Motor neuron (in vitro differentiated cells): ENCODE data around the gene SS18L1. TPM values are rescaled to one million over a fixed set of nuclear protein-coding genes. Genes with fewer than 3 reads are reported as not detected.
"Not testable (repeated sequence)": the region's sequence is repeated elsewhere in the genome, so short reads cannot be mapped to it uniquely, and the experiment has no call there.

Experiments
- ATAC-seq, 8 experiments: fragments of 200-7000 bp; cut with Tn5 transposase; replicated peaks in 6 of 8; 2 replicates each; pipeline ENCODE4 v1.8.0; 2021; ENCODE audit warnings: mild to moderate bottlenecking in 8 of 8, moderate library complexity in 8 of 8
- H3K27ac ChIP-seq, 2 donors: fragments of 250-450 bp; sonication (Bioruptor Pico); 2 replicates each; pipeline ENCODE4 v1.9.0; 2021; ENCODE audit warnings: antibody characterized with exemption in 2 of 2, mild to moderate bottlenecking in 2 of 2, moderate library complexity in 1 of 2
- H3K4me1 ChIP-seq, 2 donors: fragments of 250-450 bp; sonication (Bioruptor Pico); replicated peaks in 1 of 2; 2 replicates each; pipeline ENCODE4 v1.6.1; 2021; ENCODE audit warnings: antibody characterized with exemption in 2 of 2, mild to moderate bottlenecking in 2 of 2, moderate library complexity in 1 of 2
- H3K4me3 ChIP-seq, 5 donors: fragments of 250-450 bp; sonication (Bioruptor Pico); 2 replicates each; pipeline ENCODE4 v1.9.0; 2021; ENCODE audit warnings: antibody characterized with exemption in 5 of 5, mild to moderate bottlenecking in 5 of 5, moderate library complexity in 4 of 5
- WGBS, 10 experiments: fragments of 450-650 bp; shearing (Covaris generic); methylation state at CpG; one replicate each; pipeline ENCODE4 v1.0.0; 2022; 5-methylcytosine and 5-hydroxymethylcytosine counted together
- in situ Hi-C, 9 experiments: fragments of 400-800 bp; cut with MboI; loops; one replicate each; pipeline ENCODE4 v1.15.0; 2021; ENCODE audit warnings: low sequenced_read_pairs in 9 of 9, low pct_unique_long_range_greater_than_20kb in 2 of 9; ENCODE audit not compliant: unreplicated experiment in 9 of 9
- total RNA-seq, 8 experiments: library from RNA; unstranded; fragments of 300-600 nt; gene quantifications; 2 replicates each; pipeline versions ENCODE4 v1.2.3 to v1.2.4, GENCODE V29; 2022

Gene SS18L1
- total RNA-seq, 8 experiments from 2014 or later: 9.5 to 32.0 (median 29.5) TPM

- peak overlapping the region; percentile 82 to 98 (median 97) for H3K4me3 ChIP-seq
- H3K4me1 ChIP-seq: peaks cover 17 to 19% of the 10 kb centered on the region in 2 donors
- in situ Hi-C loops: loop anchor here in 5 of 9 experiments (25.0 kb wide), 1 partner anchor 132 kb away; no protein-coding TSS in a partner anchor
- WGBS, 10 experiments: 0 to 12% (median 3%) methylated on average over 2 to 14 of the region's 104 CpGs; no CpG with 5 or more reads in 1 of the 10 experiments
- H3K27ac ChIP-seq: peak overlapping the region; percentile 100
- ATAC-seq: peak; percentile 9 to 39 (median 14)
These were observed 622 bp downstream of the SS18L1 start for GRCh38 chr20:62143957-62144825.

DNA sequence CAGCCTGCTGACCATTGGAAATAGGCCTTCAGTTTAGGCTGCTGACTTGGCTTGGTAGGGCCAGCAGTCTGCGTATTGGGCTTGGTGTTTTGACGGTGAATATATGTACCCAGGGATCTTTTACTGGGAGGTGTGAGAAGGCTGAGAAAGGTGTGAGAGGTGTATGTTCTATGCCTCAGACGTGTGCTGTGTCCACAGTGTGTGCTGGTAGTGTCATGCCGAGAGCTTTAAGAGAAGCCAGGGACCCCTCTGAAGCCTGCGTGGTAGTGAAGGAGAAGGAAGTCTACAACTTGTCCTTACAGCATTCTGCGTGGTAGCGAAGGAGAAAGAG is 2.1 kb downstream of the SS18L1 start:
- Histone ChIP-seq H3K4me1 (peaks cover 17 to 19% of the 10 kb centered on the region in 2 donors), H3K27ac (no peak overlapping the region), H3K4me3 (peak overlapping the region in 1 of 5 donors; percentile 82)
- ATAC-seq: no peak
- in situ Hi-C loops: loop anchor here in 5 of 9 experiments (25.0 kb wide), 1 partner anchor 133 kb away; no protein-coding TSS in a partner anchor
- WGBS, 10 experiments: 80 to 100% (median 100%) methylated on average over 1 to 4 of the region's 7 CpGs; no CpG with 5 or more reads in 6 of the 10 experiments

- peaks cover 15 to 16% of the 10 kb centered on the region in 2 donors for H3K4me1 ChIP-seq
- 92 to 100% (median 97%) methylated on average over 3 to 13 of the region's 22 CpGs; no CpG with 5 or more reads in 3 of the 10 experiments for WGBS, 10 experiments
- no peak overlapping the region for H3K4me3 ChIP-seq
- no peak overlapping the region for H3K27ac ChIP-seq
- no peak for ATAC-seq
- in situ Hi-C loops: loop anchor here in 5 of 9 experiments (25.0 kb wide), 1 partner anchor 134 kb away; no protein-coding TSS in a partner anchor
These were observed 2.6 kb downstream of the SS18L1 start for GRCh38 chr20:62146019-62146755.

DNA sequence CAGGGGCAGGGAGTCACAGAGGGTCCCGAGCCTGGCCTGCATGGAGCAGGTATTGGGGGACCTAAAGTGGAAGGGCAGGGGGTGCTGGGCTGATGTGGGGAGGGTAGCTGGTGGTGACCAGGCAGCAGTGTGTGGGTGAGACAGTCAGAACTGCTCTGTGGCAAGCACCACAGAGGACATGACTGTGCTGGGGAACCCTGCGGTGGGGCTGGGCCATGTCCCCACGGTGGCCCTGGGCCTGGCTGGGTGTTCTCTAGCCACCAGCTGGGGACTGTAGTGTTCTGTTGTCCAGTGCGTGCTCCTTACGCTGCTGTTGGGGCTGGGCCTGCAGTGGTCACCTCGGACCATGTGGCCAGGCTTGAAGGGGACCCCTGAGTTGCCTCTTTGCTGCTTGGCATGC is 3.6 kb downstream of the SS18L1 start:
- no peak for ATAC-seq
- H3K27ac ChIP-seq: no peak overlapping the region
- in situ Hi-C loops: loop anchor here in 5 of 9 experiments (25.0 kb wide), 1 partner anchor 135 kb away; no protein-coding TSS in a partner anchor
- WGBS, 10 experiments: 60 to 100% (median 80%) methylated on average over 1 to 2 of the region's 6 CpGs; no CpG with 5 or more reads in 7 of the 10 experiments
- H3K4me3 ChIP-seq: no peak overlapping the region
- peaks cover 8 to 11% of the 10 kb centered on the region in 2 donors for H3K4me1 ChIP-seq

- WGBS, 10 experiments: 100% methylated on average over 2 of the region's 9 CpGs; no CpG with 5 or more reads in 9 of the 10 experiments
- ATAC-seq: no peak
These were observed 4.0 kb downstream of the SS18L1 start for GRCh38 chr20:62147528-62147927.

GRCh38 chr20:62148383-62148782 is 4.8 kb downstream of the SS18L1 start:
- H3K4me1 ChIP-seq: peaks cover 8 to 11% of the 10 kb centered on the region in 2 donors
- H3K4me3 ChIP-seq, ATAC-seq, H3K27ac ChIP-seq: not testable (repeated sequence)
- in situ Hi-C loops: loop anchor here in 5 of 9 experiments (25.0 kb wide), 1 partner anchor 136 kb away; no protein-coding TSS in a partner anchor
- WGBS, 10 experiments: 80% methylated on average over 1 of the region's 10 CpGs; no CpG with 5 or more reads in 9 of the 10 experiments

More at GRCh38 chr20:62147528-62147927, 4.0 kb downstream of the SS18L1 start:
- in situ Hi-C loops: loop anchor here in 5 of 9 experiments (25.0 kb wide), 1 partner anchor 135 kb away; no protein-coding TSS in a partner anchor
- Histone ChIP-seq H3K4me3 (no peak overlapping the region), H3K4me1 (peaks cover 8 to 11% of the 10 kb centered on the region in 2 donors), H3K27ac (no peak overlapping the region)

DNA sequence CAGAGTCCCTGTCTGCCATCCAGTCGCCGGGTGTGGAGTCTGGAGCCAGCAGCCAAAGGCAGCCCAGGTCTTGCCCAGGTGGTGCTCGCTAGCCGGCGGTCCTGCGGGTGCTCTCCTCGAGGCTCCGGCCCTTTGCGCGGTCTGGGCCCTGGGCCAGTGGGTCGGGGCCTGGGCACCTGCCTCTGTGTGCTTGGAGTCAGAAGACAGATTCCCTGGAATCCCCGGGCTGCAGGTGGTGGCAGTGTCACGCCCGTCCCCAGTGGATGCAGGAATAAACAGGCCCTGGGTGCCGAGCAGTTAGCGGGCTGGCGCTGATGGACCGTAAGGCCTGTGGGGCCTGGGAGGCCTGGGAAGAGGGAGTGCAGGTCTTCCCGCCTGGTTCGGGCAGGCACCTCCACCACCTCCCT is 5.3 kb downstream of the SS18L1 start:
- H3K4me1 ChIP-seq: peaks cover 8 to 11% of the 10 kb centered on the region in 2 donors
- H3K4me3 ChIP-seq: no peak overlapping the region
- 92 to 100% (median 94%) methylated on average over 1 to 14 of the region's 20 CpGs; no CpG with 5 or more reads in 4 of the 10 experiments for whole genome bisulfite sequencing, 10 experiments
- no peak overlapping the region for H3K27ac ChIP-seq
- peak in 1 of 8 experiments; percentile 6 for ATAC-seq
- in situ Hi-C loops: loop anchor here in 5 of 9 experiments (25.0 kb wide), 1 partner anchor 137 kb away; no protein-coding TSS in a partner anchor

- peak in 6 of 8 experiments; percentile 6 to 37 (median 20) for ATAC-seq
- 50 to 83% (median 80%) methylated on average over 1 to 7 of the region's 24 CpGs; no CpG with 5 or more reads in 4 of the 10 experiments for WGBS, 10 experiments
- no peak overlapping the region for H3K4me3 ChIP-seq
- in situ Hi-C loops: loop anchor here in 5 of 9 experiments (25.0 kb wide), 1 partner anchor 137 kb away; no protein-coding TSS in a partner anchor
- H3K27ac ChIP-seq: no peak overlapping the region
- peaks cover 6 to 9% of the 10 kb centered on the region in 2 donors for H3K4me1 ChIP-seq
These were observed 6.2 kb downstream of the SS18L1 start for GRCh38 chr20:62149532-62150309.

GRCh38 chr20:62150310-62150575 is 6.7 kb downstream of the SS18L1 start:
- Histone ChIP-seq H3K4me3 (no peak overlapping the region), H3K4me1 (peaks cover under 1 to 3% of the 10 kb centered on the region in 2 donors), H3K27ac (no peak overlapping the region)
- ATAC-seq: peak in 1 of 8 experiments; percentile 4
- in situ Hi-C loops: no loop called here
- 93 to 100% (median 100%) methylated on average over 1 to 7 of the region's 11 CpGs; no CpG with 5 or more reads in 5 of the 10 experiments for WGBS, 10 experiments

DNA sequence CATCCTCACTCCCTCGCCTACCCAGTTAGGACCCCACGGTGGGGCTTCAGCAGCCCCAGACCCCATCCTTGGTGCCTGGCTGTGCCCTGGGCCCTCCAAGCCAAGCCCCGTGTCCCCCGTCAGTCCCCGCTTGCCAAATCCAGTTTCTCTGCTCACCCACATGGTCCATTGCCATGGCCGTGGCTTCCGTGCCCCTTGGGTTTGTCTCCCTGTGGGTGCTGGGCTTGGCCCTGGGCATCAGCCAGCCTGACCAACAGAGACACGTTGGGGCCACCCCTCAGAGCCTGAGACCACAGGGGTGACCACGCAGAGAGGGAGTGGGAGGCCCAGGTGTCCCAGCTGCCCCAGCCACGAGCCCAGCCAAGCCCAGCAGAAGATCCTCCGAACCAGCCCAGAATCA is 7.7 kb downstream of the SS18L1 start:
- Histone ChIP-seq H3K27ac (no peak overlapping the region), H3K4me1 (peaks cover 3% of the 10 kb centered on the region in 2 donors), H3K4me3 (no peak overlapping the region)
- peak in 1 of 8 experiments; percentile 4 for ATAC-seq
- in situ Hi-C loops: no loop called here
- WGBS, 10 experiments: 100% methylated on average over 2 of the region's 11 CpGs; no CpG with 5 or more reads in 9 of the 10 experiments

DNA sequence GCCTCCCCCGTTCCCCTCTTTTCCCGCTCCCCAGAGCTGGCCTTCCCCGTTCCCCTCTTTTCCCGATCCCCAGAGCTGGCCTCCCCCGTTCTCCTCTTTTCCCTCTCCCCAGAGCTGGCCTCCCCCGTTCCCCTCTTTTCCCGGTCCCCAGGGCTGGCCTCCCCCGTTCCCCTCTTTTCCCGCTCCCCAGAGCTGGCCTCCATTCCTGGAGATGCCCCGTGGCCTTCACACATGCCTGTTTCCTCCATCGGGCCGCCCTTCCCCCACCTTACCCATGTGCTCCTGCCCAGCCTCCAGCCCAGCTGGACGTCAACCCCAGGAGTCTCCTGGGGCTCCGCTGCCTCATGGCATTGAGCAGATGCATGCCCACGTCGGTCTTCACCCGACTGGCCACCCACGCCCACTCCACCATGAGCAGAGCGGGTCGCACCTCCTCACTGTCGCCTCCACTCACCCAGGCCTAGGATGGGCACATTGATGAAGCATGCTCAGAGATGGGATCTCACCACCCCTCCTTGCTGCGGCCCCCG is 8.3 kb downstream of the SS18L1 start:
- peaks cover 9% of the 10 kb centered on the region in 2 donors for H3K4me1 ChIP-seq
- H3K27ac ChIP-seq: no peak overlapping the region
- in situ Hi-C loops: no loop called here
- no peak overlapping the region for H3K4me3 ChIP-seq
- ATAC-seq: no peak
- WGBS, 10 experiments: 100% methylated on average over 2 of the region's 23 CpGs; no CpG with 5 or more reads in 8 of the 10 experiments
